ENCODE measurements around the gene APH1B. TPM values are rescaled to one million over a fixed set of nuclear protein-coding genes. Genes with fewer than 3 reads are reported as not detected.
"Not testable (repeated sequence)": the region's sequence is repeated elsewhere in the genome, so short reads cannot be mapped to it uniquely, and the experiment has no call there.

APH1B gene
- total RNA-seq, 2 donors from 2014 or later: 4.8 to 6.9 TPM

DNA sequence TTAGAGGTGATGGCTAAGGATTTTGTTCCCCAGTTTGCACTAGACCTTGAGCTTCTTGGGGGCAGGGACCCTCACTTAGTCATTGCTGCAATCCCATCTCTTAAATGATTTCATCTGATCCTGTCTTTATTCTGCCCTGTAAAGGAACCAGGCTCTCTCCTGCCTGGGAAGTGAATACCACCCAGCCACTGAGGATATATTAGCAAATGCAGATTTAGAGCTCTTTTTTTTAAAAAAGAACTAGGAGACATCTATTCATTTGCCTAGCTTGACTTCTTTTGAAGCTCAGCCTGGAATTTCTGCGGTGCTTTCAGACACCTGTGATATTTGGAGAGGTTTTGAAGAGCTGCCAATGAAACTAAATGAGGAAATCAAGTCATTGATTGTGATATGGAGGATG, 62.4 kb downstream of the APH1B start:
- H3K27ac ChIP-seq: no peak overlapping the region
- H3K27me3 ChIP-seq: no peaks in the 10 kb centered on the region
- DNase-seq (ENCODE audit: low spot score): no peak
- TF ChIP-seq, protein P1, sequence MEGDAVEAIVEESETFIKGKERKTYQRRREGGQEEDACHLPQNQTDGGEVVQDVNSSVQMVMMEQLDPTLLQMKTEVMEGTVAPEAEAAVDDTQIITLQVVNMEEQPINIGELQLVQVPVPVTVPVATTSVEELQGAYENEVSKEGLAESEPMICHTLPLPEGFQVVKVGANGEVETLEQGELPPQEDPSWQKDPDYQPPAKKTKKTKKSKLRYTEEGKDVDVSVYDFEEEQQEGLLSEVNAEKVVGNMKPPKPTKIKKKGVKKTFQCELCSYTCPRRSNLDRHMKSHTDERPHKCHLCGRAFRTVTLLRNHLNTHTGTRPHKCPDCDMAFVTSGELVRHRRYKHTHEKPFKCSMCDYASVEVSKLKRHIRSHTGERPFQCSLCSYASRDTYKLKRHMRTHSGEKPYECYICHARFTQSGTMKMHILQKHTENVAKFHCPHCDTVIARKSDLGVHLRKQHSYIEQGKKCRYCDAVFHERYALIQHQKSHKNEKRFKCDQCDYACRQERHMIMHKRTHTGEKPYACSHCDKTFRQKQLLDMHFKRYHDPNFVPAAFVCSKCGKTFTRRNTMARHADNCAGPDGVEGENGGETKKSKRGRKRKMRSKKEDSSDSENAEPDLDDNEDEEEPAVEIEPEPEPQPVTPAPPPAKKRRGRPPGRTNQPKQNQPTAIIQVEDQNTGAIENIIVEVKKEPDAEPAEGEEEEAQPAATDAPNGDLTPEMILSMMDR (IDR thresholded peaks at IDR 0.05): no peak
- no peak overlapping the region for H3K4me3 ChIP-seq
- no peaks in the 10 kb centered on the region for H3K36me3 ChIP-seq
- H3K4me1 ChIP-seq: no peaks in the 10 kb centered on the region
- H3K9me3 ChIP-seq: no peaks in the 10 kb centered on the region

DNA sequence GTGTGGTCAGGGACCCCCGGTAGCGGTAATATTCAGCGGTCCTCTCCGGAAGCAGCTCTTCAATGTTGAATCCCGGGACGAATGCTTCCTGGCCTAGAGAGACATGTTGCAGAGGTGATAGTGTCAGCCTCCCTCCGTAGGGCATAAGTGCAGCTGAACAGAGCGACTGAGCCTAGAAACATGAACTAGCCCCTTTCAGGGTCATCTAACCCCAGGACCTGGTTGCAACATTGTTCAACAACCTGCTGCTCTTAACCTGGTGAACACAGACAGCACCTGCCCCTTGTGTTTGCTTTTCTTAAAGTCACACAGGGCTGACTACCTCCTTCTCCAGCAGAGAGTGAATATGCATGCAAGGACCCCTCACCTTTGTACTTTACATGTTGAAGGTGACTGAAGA, 62.9 kb downstream of the APH1B start:
- Histone ChIP-seq H3K4me1 (no peaks in the 10 kb centered on the region), H3K27me3 (no peaks in the 10 kb centered on the region), H3K9me3 (no peaks in the 10 kb centered on the region), H3K27ac (no peak overlapping the region), H3K36me3 (no peaks in the 10 kb centered on the region), H3K4me3 (no peak overlapping the region)
- TF ChIP-seq, protein P1 (IDR thresholded peaks at IDR 0.05): no peak
- DNase-seq (ENCODE audit: low spot score): no peak

DNA sequence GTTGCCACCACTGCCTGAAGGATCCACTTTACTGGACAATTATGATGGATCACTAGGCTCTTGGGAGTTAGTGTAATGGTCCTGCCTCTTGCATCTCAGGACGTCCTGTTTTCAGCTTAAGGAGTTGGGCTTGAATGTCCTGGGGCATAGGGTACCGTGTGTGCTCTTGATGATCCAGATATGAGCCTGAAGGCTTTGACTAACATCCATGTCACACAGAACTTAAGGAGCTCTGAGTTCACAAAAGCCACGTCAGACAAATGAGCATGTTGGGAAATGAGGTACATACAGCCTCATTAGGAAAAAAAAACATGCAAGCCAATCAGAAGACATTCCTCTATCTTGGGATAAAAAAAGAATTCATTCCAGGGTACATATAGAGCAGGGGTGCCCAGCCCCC, 63.5 kb downstream of the APH1B start:
- Histone ChIP-seq H3K27me3 (no peaks in the 10 kb centered on the region), H3K9me3 (no peaks in the 10 kb centered on the region), H3K4me1 (no peaks in the 10 kb centered on the region), H3K4me3 (no peak overlapping the region), H3K36me3 (no peaks in the 10 kb centered on the region), H3K27ac (no peak overlapping the region)
- DNase-seq (ENCODE audit: low spot score): no peak
- TF ChIP-seq, protein P1 (IDR thresholded peaks at IDR 0.05): no peak

DNA sequence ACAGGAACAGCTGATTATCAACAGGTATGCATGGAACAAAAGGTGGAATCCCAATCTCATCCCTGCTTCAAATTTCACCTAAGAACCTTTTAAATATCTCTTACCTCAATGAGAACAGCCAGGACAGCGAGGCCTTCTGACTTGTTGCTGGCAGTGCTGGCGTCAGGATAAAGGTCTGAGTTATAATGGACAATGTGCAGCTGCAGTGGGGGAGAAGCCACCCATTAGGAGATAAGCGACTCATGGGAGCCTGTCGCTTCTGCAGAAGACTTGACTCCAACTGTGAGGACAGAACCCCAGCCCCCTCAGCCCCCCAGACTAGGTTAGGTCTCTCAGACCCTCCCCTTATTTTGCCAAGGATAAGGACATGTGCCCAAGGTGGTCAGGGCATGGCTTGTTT, 64.5 kb downstream of the APH1B start:
- Histone ChIP-seq H3K4me1 (peaks cover 0 to 6% of the 10 kb centered on the region in 2 donors), H3K27ac (no peak overlapping the region), H3K36me3 (no peaks in the 10 kb centered on the region), H3K27me3 (no peaks in the 10 kb centered on the region), H3K9me3 (no peaks in the 10 kb centered on the region), H3K4me3 (no peak overlapping the region)
- DNase-seq (ENCODE audit: low spot score): no peak
- TF ChIP-seq, protein P1 (IDR thresholded peaks at IDR 0.05): no peak

DNA sequence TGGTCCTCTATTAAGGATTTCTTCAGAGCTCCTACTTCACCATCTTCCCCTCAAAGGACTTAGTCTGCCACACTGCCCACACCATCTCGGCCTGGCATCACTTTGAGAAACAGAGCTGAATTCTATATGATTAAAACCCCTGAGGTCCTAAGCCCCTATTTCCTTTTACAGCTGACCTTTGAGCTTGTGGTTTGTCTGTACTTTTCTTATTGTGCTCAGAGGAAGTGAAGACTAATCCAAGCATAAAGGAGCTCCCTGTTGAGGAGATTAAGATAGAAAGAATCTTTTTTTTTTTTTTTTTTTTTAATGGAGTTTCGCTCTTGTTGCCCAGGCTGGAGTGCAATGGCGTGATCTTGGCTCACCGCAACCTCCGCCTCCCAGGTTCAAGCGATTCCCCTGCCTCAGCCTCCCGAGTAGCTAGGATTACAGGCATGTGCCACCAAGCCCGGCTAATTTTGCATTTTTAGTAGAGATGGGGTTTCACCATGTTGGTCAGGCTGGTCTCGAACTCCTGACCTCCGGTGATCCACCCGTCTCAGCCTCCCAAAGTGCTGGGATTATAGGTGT, 65.7 kb downstream of the APH1B start:
- H3K4me3 ChIP-seq; DNase-seq (ENCODE audit: low spot score); H3K36me3 ChIP-seq; H3K9me3 ChIP-seq; H3K27ac ChIP-seq; H3K27me3 ChIP-seq: not testable (repeated sequence)
- peaks cover 0 to 18% of the 10 kb centered on the region in 2 donors for H3K4me1 ChIP-seq

DNA sequence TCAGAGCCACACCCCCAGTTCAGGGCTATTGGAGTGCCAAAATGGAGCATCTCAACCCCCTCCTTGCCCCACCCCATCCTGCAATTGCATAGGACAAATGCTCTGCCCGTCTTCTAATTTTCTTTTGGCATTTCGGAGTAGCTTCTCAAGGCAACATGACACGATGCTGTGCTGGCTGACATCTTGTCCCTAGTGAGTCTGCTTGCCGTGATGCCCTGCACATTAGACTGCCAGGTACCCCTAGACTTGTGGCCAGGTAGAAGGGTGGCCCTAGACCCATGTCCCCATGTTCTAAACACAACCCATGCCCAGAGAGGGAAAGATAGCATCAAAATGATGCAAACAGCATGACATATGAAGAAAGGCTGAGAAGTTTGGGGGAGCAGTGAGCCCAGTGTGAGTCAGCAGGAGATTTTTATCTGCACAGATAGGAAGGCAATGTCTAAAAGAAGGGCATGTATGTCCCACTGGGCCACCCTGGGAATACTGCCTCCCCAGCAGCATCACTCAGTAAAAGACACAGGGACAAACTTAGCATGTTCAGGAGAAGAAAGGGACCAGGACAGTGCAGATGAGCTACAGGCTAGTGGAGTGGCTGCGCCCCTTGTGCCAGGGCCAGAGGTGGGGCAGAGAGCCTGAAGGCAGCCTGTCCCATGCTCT, 67.5 kb downstream of the APH1B start:
- Histone ChIP-seq H3K4me1 (peaks cover 0 to 36% of the 10 kb centered on the region in 2 donors), H3K36me3 (no peaks in the 10 kb centered on the region), H3K27me3 (no peaks in the 10 kb centered on the region), H3K9me3 (no peaks in the 10 kb centered on the region), H3K27ac (no peak overlapping the region), H3K4me3 (no peak overlapping the region)
- DNase-seq (ENCODE audit: low spot score): no peak
- TF ChIP-seq, protein P1 (IDR thresholded peaks at IDR 0.05): no peak

All from right atrium auricular region (tissue), 2 donors.